Measurements from ENCODE around the gene COPB2.

- TF ChIP-seq CTCF (tag by site-specific recombination; IDR thresholded peaks at IDR 0.05) (no peak), ZNF423 (tag by site-specific recombination; IDR thresholded peaks at IDR 0.05) (no peak), ZNF510 (tag by site-specific recombination; IDR thresholded peaks at IDR 0.05; ENCODE audit: insufficient replicate concordance) (no peak), ZNF530 (tag by site-specific recombination; IDR thresholded peaks at IDR 0.05; ENCODE audit: low read depth) (no peak), SP2 (tag by site-specific recombination; IDR thresholded peaks at IDR 0.05) (no peak)
These were observed 461 bp downstream of the COPB2 start for GRCh38 chr3:139388821-139389551.

Data from HEK293 (cell line).